HG03439 (cell line): ENCODE measurements around the gene GSKIP.

Experiments
- ATAC-seq: cut with Tn5 transposase; IDR thresholded peaks from one replicate; pipeline ENCODE4 v1.9.1; 2021; ENCODE audit warnings: mild to moderate bottlenecking, moderate library complexity; ENCODE audit not compliant: unreplicated experiment

GSKIP gene

DNA sequence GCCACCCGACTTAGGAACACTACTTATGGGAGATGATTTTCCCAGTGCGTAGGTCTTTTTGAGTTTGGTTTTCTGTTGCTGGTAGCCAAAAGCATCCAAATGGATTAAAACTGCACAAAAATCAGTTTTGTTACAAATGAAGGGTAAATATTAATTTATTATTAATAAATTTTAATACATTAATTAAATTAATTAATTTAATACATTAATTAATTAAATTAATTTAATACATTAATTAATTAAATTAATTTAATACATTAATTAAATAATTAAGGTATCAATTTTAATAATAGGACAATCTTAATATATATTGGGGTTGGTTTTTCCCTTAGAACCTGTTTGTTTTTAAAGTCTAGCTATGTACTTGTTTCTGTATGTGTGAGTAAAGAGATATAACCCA lies 52.2 kb downstream of the GSKIP start:
- no peak for ATAC-seq

DNA sequence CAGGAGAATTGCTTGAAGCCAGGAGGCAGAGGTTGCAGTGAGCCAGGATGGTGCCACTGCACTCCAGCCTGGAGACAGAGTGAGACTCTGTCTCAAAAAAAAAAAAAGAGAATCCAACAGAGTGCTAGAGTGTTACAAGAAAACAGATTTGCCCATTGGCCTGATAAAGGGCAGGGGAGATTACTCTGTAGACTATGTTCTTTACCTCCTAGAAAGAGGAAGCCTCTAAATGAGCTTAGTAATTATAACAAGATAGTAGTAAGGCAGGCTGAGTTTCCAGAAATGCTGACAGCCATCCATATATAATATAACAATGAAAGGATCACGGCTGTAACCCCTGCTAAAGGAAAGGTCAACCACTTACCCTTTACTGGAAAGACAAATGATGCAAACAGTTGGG lies 53.0 kb downstream of the GSKIP start:
- ATAC-seq: no peak

DNA sequence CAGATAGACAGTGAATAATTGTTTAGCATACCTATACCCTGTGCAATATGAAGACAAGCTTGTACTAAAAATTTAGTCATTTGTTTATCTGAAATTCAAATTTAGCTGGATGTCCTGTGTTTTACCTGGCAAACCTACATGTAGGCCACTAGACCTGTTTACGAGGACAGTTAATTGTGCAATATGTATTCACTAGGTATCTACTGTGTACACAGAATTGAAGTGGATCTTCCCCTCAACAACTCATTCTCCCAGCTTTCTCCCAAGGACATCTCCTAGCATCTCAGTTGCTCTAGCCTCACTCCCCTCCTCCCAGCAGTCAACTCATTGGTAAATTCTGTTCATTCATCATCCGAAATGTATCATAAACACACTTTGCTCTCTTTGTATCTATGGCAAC lies 53.9 kb downstream of the GSKIP start:
- no peak for ATAC-seq

DNA sequence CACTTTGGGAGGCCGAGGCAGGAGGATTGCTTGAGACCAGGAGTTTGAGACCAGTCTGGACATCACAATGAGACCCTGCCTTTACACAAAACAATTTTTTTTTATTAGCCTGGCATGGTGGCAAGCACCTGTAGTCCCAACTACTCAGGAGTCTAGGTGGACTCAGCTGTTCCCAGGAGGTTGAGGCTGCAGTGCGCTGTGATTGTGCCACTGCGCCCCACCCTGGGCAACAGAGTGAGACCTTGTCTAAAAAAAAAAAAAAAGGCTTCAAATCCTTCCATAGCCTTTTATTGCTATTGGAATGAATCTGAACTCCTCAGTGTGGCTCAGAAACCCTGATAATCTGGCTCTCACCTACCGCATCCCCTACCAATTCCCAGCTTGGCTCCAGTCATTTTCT lies 54.7 kb downstream of the GSKIP start:
- ATAC-seq: no peak

DNA sequence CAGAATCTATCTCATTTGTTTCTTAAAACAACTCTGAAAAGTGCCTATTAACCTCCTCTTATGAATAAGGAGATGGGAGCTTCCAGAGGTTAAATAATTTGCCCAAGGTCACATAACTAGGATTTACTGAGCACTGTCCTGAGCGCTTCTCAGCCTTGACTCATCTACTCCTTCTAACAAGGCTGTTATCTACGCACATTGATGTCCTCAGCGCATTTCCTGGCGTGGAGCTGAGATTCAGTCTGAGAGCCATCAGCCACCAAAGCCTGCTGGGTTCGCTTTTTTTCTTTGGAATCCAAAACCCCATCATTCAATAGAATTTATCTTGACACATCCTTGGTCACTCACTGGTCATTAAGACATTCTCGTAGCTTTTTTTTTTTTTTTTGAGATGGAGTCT lies 57.9 kb downstream of the GSKIP start:
- no peak for ATAC-seq

DNA sequence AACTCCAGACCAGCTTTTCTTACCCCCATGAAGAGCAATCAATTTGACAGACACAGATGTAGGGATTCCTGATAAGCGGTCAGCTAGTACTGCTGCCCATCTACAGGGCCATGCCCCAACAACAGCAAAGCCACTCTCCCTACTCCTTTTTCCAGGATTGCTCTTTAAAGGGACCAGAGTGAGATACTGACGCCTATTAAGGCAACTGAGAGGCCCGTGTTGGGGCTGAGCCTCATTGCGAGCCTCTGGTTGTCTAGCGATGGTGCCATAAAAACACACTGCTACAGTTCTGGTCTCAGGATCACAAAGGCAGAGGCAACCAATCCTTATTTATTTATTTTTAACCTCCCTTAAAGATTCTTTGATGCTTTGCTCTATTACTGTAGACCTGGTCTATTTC lies 59.7 kb downstream of the GSKIP start:
- ATAC-seq: no peak

DNA sequence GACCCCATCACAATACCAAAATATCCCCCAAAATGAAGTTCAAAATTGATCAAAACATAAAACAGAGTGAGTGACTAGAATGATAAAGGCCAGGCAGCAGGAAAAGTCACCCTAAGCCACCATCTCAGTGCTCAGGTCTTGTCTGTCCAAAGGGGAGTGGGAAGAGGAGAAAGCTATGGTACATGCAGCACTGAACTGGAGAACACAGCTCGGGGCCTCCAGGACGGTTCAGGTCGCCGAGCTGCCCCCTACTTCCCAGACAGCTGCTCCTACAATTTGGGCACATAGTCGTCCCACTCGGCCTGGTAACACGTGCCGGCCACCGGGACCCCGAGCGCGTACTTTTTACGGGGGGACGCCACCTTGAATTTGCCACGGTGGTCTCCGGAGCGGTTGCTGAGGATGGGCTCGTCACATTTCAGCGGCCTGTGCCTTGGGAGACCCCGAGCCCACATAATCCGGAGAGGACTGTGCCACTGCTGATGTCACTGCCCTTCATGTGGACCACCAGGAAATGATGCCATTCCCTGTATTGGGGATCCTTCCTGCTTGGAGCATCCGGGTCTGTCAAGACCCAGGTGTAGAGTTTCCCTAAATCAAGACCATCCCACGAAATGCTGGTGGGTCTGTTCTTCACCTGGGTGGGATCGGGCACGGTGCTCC lies 60.3 kb downstream of the GSKIP start:
- no peak for ATAC-seq

DNA sequence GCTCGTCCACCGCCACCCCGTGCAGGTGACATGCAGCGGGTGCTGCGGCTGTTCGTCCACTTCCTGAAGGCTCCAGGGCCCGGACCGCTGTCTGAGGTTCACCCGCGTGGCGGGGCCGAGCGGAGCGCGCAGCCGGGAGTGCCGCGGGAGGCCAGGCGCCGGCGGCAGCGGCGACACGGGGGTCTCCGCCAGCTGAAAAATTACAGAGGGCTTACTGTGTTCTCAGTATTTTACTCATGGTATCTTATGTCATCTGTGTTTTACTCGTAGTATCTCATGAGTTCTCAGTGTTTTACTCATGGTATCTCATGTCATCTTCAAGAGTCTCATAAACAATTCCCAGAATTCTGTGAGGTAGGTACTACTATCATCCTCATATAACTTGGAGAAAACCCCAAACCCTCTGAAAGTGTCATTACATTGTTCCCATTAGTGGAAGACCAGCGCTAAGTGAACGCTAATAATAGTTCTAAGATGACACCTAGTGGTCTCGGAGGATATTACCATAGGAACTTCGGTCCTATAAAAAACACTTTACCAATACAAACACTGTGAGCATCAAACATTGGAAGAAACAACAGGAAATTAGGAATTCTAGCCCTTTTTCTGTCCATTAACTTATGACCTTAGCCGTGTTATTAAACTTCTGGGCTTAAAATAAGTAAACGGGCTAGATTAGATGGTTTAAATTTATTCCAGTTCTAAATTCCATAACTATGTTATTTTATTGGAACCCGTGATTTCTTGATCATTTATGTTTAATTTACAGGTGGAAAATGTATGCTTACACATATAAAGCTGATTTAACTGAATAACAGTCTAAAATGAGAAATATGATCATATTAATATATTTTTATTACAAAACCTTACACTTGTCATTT lies 61.0 kb downstream of the GSKIP start:
- peak; percentile 59 for ATAC-seq

DNA sequence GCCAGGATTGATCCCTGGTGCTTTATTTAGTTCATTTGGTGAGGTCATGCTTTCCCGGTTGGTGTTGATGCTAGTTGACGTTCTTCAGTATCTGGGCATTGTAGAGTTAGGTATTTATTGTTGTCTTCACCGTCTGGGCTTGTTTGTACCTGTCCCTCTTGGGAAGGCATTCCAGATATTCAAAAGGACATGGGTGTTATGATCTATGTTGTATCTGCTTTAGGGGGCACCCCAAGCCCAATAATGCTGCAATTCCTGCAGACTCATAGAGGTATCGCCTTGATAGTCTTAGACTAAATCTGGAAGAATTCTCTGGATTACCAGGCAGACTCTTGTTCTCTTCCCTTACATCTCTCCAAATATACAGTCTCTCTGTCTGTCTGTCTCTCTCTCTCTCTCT lies 70.7 kb downstream of the GSKIP start:
- no peak for ATAC-seq
